ENCODE results near the gene LTC4S. TPM values are rescaled to one million over a fixed set of nuclear protein-coding genes. Genes with fewer than 3 reads are reported as not detected.
A peak's percentile ranks its signal among the peaks of the same experiment; 100 is the strongest.
"Not testable (repeated sequence)": the region's sequence is repeated elsewhere in the genome, so short reads cannot be mapped to it uniquely, and the experiment has no call there.

Gene LTC4S
- total RNA-seq, 1 donor from 2014 or later = 22.6 TPM

DNA sequence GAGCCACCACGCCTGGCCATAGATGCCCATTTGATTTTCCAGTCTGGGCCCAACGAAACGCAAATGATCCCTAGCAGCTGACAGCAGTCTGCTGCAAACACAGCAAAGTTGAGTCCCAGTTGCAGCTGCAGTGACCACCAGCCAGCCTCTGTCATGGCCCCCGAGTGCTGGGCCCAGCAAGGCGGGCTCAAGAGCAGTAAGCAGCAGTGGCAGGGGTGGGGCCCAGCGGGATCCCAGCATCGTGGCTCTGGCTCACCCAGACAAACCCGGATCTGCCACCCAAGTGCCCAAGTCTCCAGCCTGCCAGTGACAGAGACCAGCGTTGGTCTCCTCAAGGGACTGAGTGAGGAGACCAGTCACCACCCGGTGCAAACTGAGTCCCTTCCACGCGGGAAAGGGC, 6.9 kb upstream of the LTC4S start:
- no peak overlapping the region for H3K27ac ChIP-seq
- no peaks in the 10 kb centered on the region for H3K36me3 ChIP-seq
- TF ChIP-seq, protein P1, sequence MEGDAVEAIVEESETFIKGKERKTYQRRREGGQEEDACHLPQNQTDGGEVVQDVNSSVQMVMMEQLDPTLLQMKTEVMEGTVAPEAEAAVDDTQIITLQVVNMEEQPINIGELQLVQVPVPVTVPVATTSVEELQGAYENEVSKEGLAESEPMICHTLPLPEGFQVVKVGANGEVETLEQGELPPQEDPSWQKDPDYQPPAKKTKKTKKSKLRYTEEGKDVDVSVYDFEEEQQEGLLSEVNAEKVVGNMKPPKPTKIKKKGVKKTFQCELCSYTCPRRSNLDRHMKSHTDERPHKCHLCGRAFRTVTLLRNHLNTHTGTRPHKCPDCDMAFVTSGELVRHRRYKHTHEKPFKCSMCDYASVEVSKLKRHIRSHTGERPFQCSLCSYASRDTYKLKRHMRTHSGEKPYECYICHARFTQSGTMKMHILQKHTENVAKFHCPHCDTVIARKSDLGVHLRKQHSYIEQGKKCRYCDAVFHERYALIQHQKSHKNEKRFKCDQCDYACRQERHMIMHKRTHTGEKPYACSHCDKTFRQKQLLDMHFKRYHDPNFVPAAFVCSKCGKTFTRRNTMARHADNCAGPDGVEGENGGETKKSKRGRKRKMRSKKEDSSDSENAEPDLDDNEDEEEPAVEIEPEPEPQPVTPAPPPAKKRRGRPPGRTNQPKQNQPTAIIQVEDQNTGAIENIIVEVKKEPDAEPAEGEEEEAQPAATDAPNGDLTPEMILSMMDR (IDR thresholded peaks at IDR 0.05) = no peak
- H3K4me3 ChIP-seq = no peak overlapping the region
- peaks cover 4% of the 10 kb centered on the region for H3K4me1 ChIP-seq
- no peaks in the 10 kb centered on the region for H3K9me3 ChIP-seq
- DNase-seq = no peak
- no peak for ATAC-seq
- H3K27me3 ChIP-seq = no peaks in the 10 kb centered on the region
- intact Hi-C loops (cut with DNase I) = no loop called here

DNA sequence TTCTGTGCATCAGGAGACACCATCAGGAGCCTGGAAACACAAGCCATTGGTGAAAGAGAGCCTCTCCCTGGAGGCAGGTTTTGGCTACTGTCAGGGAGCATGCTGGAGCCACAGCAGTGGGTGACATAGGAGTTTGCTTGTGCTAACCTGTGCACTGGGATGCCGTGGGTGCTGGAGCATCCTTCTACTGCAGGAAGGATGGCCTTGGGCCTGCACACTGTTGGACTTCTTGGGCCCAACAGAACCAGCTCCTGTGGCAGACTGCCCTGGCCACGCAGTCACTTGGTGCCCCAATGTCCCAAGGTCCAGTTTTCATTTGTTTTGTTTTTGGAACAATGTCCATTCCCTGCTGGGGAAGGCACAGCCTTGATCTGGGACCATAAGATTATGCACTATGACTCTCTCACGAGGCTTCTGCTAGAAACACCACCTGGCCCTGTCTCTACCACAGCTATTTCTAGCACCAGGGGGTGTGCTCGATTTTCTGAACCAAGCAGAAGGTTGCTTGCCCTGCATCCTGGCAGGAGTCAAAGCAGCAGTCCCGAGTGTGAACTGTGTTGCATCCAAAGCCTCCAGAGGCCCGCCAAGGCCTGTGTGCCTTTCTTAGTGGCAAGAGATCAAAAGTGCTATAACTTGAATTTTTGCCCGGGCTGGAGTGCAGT, 5.5 kb upstream of the LTC4S start:
- H3K27me3 ChIP-seq = no peaks in the 10 kb centered on the region
- no peaks in the 10 kb centered on the region for H3K9me3 ChIP-seq
- H3K36me3 ChIP-seq = no peaks in the 10 kb centered on the region
- TF ChIP-seq, protein P1 (IDR thresholded peaks at IDR 0.05) = no peak
- DNase-seq = no peak
- no peak overlapping the region for H3K4me3 ChIP-seq
- no peak for ATAC-seq
- intact Hi-C loops (cut with DNase I) = no loop called here
- H3K4me1 ChIP-seq = peaks cover 18% of the 10 kb centered on the region
- H3K27ac ChIP-seq = no peak overlapping the region

DNA sequence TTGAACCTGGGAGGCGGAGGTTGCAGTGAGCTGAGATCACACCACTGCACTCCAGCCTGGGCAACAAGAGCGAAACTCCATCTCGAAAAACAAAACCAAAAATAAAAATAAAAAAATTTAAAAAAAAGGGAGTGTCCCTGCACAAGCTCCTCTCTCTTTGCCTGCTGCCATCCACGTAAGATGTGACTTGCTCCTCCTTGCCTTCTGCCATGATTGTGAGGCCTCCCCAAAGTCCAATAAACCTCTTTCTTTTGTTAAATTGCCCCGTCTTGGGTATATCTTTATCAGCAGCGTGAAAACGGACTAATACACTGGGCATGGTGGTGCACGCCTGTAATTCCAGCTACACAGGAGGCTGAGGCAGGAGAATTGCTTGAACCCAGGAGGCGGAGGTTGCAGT, 4.5 kb upstream of the LTC4S start:
- H3K27me3 ChIP-seq; DNase-seq; H3K36me3 ChIP-seq; H3K9me3 ChIP-seq; intact Hi-C loops (cut with DNase I); H3K27ac ChIP-seq; H3K4me3 ChIP-seq; ATAC-seq: not testable (repeated sequence)
- H3K4me1 ChIP-seq = peaks cover 28% of the 10 kb centered on the region

DNA sequence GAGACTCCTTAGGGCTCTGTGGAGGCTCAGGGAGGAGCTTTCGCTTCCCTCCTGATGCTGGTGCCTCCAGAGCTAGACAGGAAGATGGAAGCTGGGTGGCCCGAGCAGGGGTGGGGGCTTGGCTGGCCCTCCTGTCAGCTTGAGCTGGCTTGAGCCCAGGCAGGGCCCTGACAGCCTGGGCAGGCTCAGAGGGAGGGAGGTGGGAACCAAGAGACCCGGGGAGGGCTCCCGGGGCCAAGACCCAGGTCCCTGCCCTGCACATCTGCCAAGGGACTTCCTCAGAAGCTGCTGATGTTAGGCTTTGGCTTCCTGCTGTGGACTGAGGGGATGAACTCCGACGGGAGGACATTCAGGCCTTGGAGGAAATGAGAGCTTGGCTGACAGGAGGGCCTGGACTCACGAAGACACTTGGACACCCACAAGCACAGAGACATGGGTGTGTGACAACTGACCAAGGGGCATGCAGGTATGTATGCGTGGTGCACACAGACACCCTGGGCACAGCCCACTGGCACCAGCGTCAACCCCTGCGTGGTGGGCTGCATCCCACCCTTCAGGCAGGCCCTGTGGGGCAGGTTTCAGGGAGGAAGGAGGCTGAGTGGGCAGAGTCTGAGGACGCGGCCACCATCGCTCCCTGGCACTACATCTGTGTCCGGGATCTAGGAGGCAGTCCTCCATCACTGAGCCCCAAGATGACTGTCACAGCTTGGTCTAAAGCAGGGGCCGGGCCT, 1.7 kb upstream of the LTC4S start:
- H3K4me3 ChIP-seq = no peak overlapping the region
- peak overlapping the region; percentile 81 for H3K27ac ChIP-seq
- no peaks in the 10 kb centered on the region for H3K9me3 ChIP-seq
- H3K27me3 ChIP-seq = no peaks in the 10 kb centered on the region
- peaks cover 2% of the 10 kb centered on the region for H3K36me3 ChIP-seq
- intact Hi-C loops (cut with DNase I) = no loop called here
- TF ChIP-seq, protein P1 (IDR thresholded peaks at IDR 0.05) = no peak
- ATAC-seq = no peak
- DNase-seq = no peak
- peaks cover 48% of the 10 kb centered on the region for H3K4me1 ChIP-seq

DNA sequence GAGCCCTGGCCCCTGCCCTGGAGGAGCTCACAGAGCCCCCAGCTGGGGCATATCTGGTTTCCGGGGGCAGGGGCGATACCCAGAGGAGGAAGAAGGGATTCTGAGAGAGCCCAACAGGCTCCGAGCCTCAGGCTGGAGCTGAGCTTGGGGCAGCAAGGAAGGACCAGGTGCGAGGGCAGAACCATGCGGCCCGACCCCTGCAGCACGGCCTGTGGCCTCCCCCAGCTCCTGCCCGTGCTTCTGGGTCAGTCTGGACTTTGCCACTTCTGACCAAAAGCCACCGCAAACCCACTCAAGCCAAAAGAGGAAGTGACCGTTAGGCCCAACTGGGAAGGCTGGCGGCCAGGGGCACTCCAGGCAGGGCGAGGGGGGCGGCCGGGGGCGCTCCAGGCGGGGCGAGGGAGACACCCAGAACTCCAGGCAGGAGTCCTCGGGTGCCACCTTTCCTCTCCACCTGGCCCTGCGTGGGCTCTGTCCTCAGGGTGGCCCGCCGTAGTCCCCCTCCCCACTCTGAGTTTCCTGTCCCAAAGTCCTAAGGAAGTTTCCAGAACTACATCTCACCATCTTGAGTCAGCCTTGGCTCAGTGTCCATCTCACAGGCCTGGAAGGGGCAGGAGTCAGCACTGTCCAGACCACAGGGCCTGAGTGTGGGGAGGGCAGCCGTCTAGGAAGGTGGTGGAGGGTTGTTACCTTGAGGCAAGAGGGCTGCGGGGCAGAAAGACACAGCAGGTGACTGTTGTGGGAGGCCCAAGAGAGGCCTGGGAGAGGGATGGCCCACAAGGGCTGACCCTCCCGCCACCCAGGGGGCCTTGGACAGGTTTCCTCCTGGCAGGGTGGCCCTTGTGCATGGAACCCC, 946 bp upstream of the LTC4S start:
- peaks cover 10% of the 10 kb centered on the region for H3K36me3 ChIP-seq
- ATAC-seq (peak; percentile 1), DNase-seq (no peak)
- TF ChIP-seq, protein P1 (IDR thresholded peaks at IDR 0.05) = no peak
- H3K4me3 ChIP-seq = no peak overlapping the region
- H3K27ac ChIP-seq = peak overlapping the region; percentile 81
- no peaks in the 10 kb centered on the region for H3K9me3 ChIP-seq
- H3K27me3 ChIP-seq = no peaks in the 10 kb centered on the region
- intact Hi-C loops (cut with DNase I) = no loop called here
- peaks cover 49% of the 10 kb centered on the region for H3K4me1 ChIP-seq

DNA sequence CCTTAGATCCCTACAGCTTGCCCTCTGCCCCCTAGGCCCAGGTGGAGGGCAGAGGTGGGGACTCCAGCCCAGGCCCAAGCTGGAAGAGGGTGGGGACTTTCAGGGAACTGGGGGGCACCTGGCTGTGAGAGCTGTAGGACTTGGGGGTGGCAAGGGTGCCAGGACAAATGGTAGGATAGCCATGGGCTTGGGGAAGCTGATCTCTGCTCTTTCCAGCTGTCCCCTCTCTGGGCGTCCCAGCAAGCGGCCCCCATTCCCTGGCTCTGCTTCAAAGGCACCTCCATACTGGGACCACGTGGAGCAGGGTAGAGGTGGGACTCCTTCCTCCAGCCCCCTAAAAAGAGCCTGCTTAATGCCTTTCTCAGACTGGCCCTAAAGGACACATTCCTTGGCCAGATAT, 385 bp downstream of the LTC4S start:
- DNase-seq = no peak
- Histone ChIP-seq H3K9me3 (no peaks in the 10 kb centered on the region), H3K36me3 (peaks cover 23% of the 10 kb centered on the region), H3K4me3 (peak overlapping the region; percentile 68), H3K27me3 (no peaks in the 10 kb centered on the region), H3K27ac (peak overlapping the region; percentile 81), H3K4me1 (peaks cover 49% of the 10 kb centered on the region)
- intact Hi-C loops (cut with DNase I) = no loop called here
- TF ChIP-seq, protein P1 (IDR thresholded peaks at IDR 0.05) = no peak
- no peak for ATAC-seq

Data from upper lobe of right lung (tissue), 1 donor.